Measurements from ENCODE around the gene SEC24A. TPM values are rescaled to one million over a fixed set of nuclear protein-coding genes. Genes with fewer than 3 reads are reported as not detected.
A peak's percentile ranks its signal among the peaks of the same experiment; 100 is the strongest.
"Not testable (repeated sequence)": the region's sequence is repeated elsewhere in the genome, so short reads cannot be mapped to it uniquely, and the experiment has no call there.

SEC24A gene
- total RNA-seq, 2 experiments from 2014 or later, result 30.8 to 31.4 TPM

DNA sequence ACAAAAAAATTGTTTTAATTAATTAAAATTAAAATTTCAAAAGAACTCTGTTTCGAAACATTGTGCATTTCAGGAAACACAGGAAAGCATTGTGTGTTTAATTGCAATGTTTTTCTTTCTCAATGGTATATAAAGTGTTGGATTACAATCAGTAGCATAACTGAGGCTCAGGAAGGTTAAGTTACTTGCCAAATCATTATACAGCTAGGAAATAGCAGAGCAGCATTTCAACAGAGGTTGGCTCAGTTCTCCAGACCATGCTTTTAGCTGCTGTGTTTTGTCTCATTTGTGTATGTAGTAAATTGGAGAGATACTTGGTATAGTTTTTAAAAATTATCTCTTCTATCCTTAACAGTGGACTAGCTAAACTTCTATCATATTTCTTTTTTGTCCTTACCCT lies 59.7 kb downstream of the SEC24A start:
- no peak overlapping the region for H3K4me3 Mint-ChIP-seq
- ChIA-PET CTCF (no interaction called here), POLR2A (no interaction called here)
- DNase-seq, result no peak
- H3K36me3 Mint-ChIP-seq, result peaks cover 32% of the 10 kb centered on the region
- H3K27me3 Mint-ChIP-seq, result no peaks in the 10 kb centered on the region
- H3K4me1 Mint-ChIP-seq (ENCODE audit: low read depth), result no peaks in the 10 kb centered on the region
- no peak overlapping the region for H3K27ac Mint-ChIP-seq
- intact Hi-C loops (cut with micrococcal nuclease), result no loop called here
- no peaks in the 10 kb centered on the region for H3K9me3 Mint-ChIP-seq

- Mint-ChIP-seq H3K27ac (no peak overlapping the region), H3K4me3 (no peak overlapping the region), H3K9me3 (no peaks in the 10 kb centered on the region), H3K36me3 (peaks cover 38% of the 10 kb centered on the region), H3K4me1 (ENCODE audit: low read depth) (no peaks in the 10 kb centered on the region), H3K27me3 (no peaks in the 10 kb centered on the region)
- DNase-seq, result no peak
- ChIA-PET POLR2A (no interaction called here), CTCF (no interaction called here)
- intact Hi-C loops (cut with micrococcal nuclease), result no loop called here
These were observed 65.5 kb downstream of the SEC24A start for GRCh38 chr5:134714120-134714519.

GRCh38 chr5:134714541-134714940 lies 66.0 kb downstream of the SEC24A start:
- CTCF ChIA-PET, result no interaction called here
- Mint-ChIP-seq H3K27ac (no peak overlapping the region), H3K4me1 (ENCODE audit: low read depth) (no peaks in the 10 kb centered on the region), H3K4me3 (no peak overlapping the region), H3K36me3 (peaks cover 35% of the 10 kb centered on the region), H3K27me3 (no peaks in the 10 kb centered on the region), H3K9me3 (no peaks in the 10 kb centered on the region)
- no peak for DNase-seq
- intact Hi-C loops (cut with micrococcal nuclease), result no loop called here
- POLR2A ChIA-PET, result no interaction called here

- CTCF ChIA-PET; DNase-seq; H3K4me1 Mint-ChIP-seq (ENCODE audit: low read depth); H3K27me3 Mint-ChIP-seq; intact Hi-C loops (cut with micrococcal nuclease); H3K4me3 Mint-ChIP-seq; H3K9me3 Mint-ChIP-seq; H3K27ac Mint-ChIP-seq: not testable (repeated sequence)
- POLR2A ChIA-PET, result interaction anchor here (0.6 kb wide), 1 partner anchor 72 kb away, joined by 3 read pairs; no protein-coding TSS in a partner anchor
- peaks cover 35% of the 10 kb centered on the region for H3K36me3 Mint-ChIP-seq
These were observed 66.9 kb downstream of the SEC24A start for GRCh38 chr5:134715466-134715865.

- H3K27me3 Mint-ChIP-seq, result no peaks in the 10 kb centered on the region
- no peaks in the 10 kb centered on the region for H3K4me1 Mint-ChIP-seq (ENCODE audit: low read depth)
- no peaks in the 10 kb centered on the region for H3K9me3 Mint-ChIP-seq
- DNase-seq, result no peak
- no peak overlapping the region for H3K4me3 Mint-ChIP-seq
- H3K36me3 Mint-ChIP-seq, result peaks cover 18% of the 10 kb centered on the region
- CTCF ChIA-PET, result no interaction called here
- H3K27ac Mint-ChIP-seq, result no peak overlapping the region
- intact Hi-C loops (cut with micrococcal nuclease), result no loop called here
- POLR2A ChIA-PET, result no interaction called here
These were observed 76.3 kb downstream of the SEC24A start for GRCh38 chr5:134724872-134725271.

DNA sequence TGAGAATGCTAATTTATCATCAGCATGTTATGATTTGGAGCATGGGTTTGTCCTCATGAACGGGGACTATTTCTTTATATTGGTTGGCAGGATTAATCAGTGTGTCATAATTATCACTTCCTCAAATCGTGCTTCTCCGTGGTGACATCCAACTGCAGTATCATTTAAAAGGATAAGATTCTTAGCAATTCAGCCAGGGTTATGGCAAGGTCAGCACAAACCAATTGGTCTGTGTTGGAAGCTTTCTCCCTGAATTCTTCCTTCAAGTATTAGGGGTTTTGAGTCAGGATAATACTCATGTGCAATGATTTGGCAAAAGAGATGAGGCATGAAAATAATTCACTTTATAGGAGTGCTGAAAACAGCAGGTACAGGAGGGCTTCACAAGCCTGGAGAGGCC lies 84.2 kb downstream of the SEC24A start:
- Mint-ChIP-seq H3K27ac (no peak overlapping the region), H3K9me3 (no peaks in the 10 kb centered on the region), H3K36me3 (no peaks in the 10 kb centered on the region), H3K4me3 (no peak overlapping the region), H3K4me1 (ENCODE audit: low read depth) (peaks cover 4% of the 10 kb centered on the region), H3K27me3 (no peaks in the 10 kb centered on the region)
- ChIA-PET CTCF (interaction anchor here (1.3 kb wide), 1 partner anchor 26 kb away, joined by 3 read pairs; the partner anchor contains the start of gene DDX46), POLR2A (no interaction called here)
- intact Hi-C loops (cut with micrococcal nuclease), result loop anchor here (10.0 kb wide), 1 partner anchor 728 kb away; the partner anchor contains the start of gene VDAC1
- no peak for DNase-seq

DNA sequence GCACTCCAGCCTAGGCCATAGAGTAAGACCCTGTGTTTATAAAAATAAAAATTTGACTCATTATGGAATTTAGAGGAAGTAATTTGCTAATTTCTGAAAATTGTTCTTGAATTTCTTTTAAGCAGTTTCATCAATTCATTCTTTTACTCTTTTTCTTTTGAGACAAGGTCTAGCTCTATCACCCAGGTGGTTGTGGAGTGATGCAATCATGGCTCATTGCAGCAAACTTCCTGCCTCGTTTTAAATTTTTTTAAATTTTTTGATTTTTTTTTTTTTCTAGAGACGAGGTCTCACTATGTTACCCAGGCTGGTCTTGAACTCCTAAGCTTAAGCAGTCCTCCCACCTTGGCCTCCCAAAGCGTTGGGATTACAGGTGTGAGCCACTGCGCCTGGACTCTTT lies 86.7 kb downstream of the SEC24A start:
- no peaks in the 10 kb centered on the region for H3K36me3 Mint-ChIP-seq
- ChIA-PET POLR2A (interaction anchor here (0.6 kb wide), 1 partner anchor 272 kb away, joined by 3 read pairs; no protein-coding TSS in a partner anchor), CTCF (no interaction called here)
- H3K27ac Mint-ChIP-seq, result no peak overlapping the region
- peaks cover 14% of the 10 kb centered on the region for H3K4me1 Mint-ChIP-seq (ENCODE audit: low read depth)
- H3K27me3 Mint-ChIP-seq, result no peaks in the 10 kb centered on the region
- H3K9me3 Mint-ChIP-seq, result no peaks in the 10 kb centered on the region
- intact Hi-C loops (cut with micrococcal nuclease), result loop anchor here (5.0 to 10.0 kb wide), 2 partner anchors 457 to 730 kb away; partner anchors contain the start of gene VDAC1
- H3K4me3 Mint-ChIP-seq, result no peak overlapping the region
- DNase-seq, result no peak

DNA sequence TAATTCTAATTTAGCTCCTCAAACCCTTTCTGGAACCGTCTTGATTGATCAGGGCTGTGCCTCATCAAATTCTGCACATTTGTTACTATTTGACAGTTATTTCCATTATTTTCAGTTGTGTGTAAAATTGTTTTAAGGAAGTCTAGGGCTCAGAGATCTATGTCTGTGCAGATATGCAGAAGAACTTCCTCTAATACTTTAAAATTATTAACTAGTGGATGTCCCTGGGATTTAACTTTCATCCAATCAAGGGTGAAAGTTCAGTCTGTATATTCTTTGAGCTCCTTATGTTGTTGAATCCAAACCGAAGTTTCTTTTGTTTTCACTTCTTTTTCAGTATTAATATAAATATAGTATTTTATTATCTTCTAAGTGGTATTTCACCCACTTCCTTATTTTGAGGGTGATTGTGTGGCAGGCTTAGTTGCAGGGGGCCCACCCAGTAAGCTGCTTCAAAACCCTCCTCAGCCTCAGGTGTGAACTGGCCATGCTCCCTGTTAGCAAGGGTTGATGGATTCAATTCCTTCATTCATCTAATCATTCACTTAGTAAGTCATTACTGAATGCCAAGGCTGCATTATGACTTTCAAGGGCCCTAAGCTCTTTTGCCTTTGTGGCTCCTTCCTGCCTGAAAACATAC lies 87.7 kb downstream of the SEC24A start:
- Mint-ChIP-seq H3K27ac (no peak overlapping the region), H3K4me3 (no peak overlapping the region)
- CTCF ChIA-PET, result interaction anchor here (1.1 to 1.5 kb wide), 4 partner anchors 21 to 168 kb away, joined by 3 to 8 read pairs (median 5); no protein-coding TSS in a partner anchor

GRCh38 chr5:134738133-134738962 lies 89.8 kb downstream of the SEC24A start, which contains the start of gene CAMLG:
CAMLG (plus strand) TSS chr5:134738548; CDS start chr5:134738621, 73 bp downstream.
- Mint-ChIP-seq H3K27me3 (no peaks in the 10 kb centered on the region), H3K36me3 (peaks cover 5% of the 10 kb centered on the region), H3K4me1 (ENCODE audit: low read depth) (peaks cover 24% of the 10 kb centered on the region), H3K9me3 (no peaks in the 10 kb centered on the region), H3K4me3 (peak within 1 kb of the TSS; percentile 95), H3K27ac (peak within 1 kb of the TSS; percentile 89)
- ChIA-PET CTCF (interaction anchor here (0.6 to 3.5 kb wide), 22 partner anchors 11 to 598 kb away, joined by 3 to 21 read pairs (median 4); partner anchors contain the start of genes C5orf24, CDKL3, CDKN2AIPNL and DDX46), POLR2A (interaction anchor here (0.5 to 2.9 kb wide), 13 partner anchors 18 to 513 kb away, joined by 3 to 27 read pairs (median 6); partner anchors contain the start of genes C5orf24, DDX46, PCBD2 and PPP2CA)
- DNase-seq, result peak; percentile 98
- intact Hi-C loops (cut with micrococcal nuclease), result loop anchor here (1.0 to 10.0 kb wide), 13 partner anchors 20 to 734 kb away; partner anchors contain the start of genes DDX46, PPP2CA, SAR1B and SEC24A

More for the DNA sequence above, 87.7 kb downstream of the SEC24A start:
- peaks cover 2% of the 10 kb centered on the region for H3K36me3 Mint-ChIP-seq
- H3K27me3 Mint-ChIP-seq, result no peaks in the 10 kb centered on the region
- POLR2A ChIA-PET, result interaction anchor here (0.9 kb wide), 1 partner anchor 168 kb away, joined by 3 read pairs; no protein-coding TSS in a partner anchor
- H3K4me1 Mint-ChIP-seq (ENCODE audit: low read depth), result peaks cover 20% of the 10 kb centered on the region
- DNase-seq, result no peak
- intact Hi-C loops (cut with micrococcal nuclease), result loop anchor here (5.0 to 10.0 kb wide), 2 partner anchors 456 to 731 kb away; partner anchors contain the start of gene VDAC1
- no peaks in the 10 kb centered on the region for H3K9me3 Mint-ChIP-seq

GRCh38 chr5:134738963-134739661 lies 90.5 kb downstream of the SEC24A start:
- intact Hi-C loops (cut with micrococcal nuclease), result loop anchor here (1.0 to 10.0 kb wide), 13 partner anchors 19 to 734 kb away; partner anchors contain the start of genes DDX46, PPP2CA, SAR1B and SEC24A
- peak; percentile 51 for DNase-seq
- Mint-ChIP-seq H3K36me3 (peaks cover 5% of the 10 kb centered on the region), H3K4me3 (peak overlapping the region; percentile 95), H3K9me3 (no peaks in the 10 kb centered on the region), H3K27ac (peak overlapping the region; percentile 89), H3K27me3 (no peaks in the 10 kb centered on the region), H3K4me1 (ENCODE audit: low read depth) (peaks cover 26% of the 10 kb centered on the region)
- CTCF ChIA-PET, result interaction anchor here (0.6 to 4.0 kb wide), 20 partner anchors 11 to 512 kb away, joined by 3 to 36 read pairs (median 5); partner anchors contain the start of genes C5orf24, CDKL3, CDKN2AIPNL and DDX46
- POLR2A ChIA-PET, result interaction anchor here (1.0 to 2.9 kb wide), 11 partner anchors 18 to 514 kb away, joined by 3 to 27 read pairs (median 6); partner anchors contain the start of genes C5orf24, DDX46, PCBD2 and PPP2CA

GRCh38 chr5:134741052-134741451 lies 92.5 kb downstream of the SEC24A start:
- Mint-ChIP-seq H3K4me3 (no peak overlapping the region), H3K27me3 (no peaks in the 10 kb centered on the region), H3K36me3 (peaks cover 5% of the 10 kb centered on the region), H3K27ac (no peak overlapping the region), H3K4me1 (ENCODE audit: low read depth) (peaks cover 26% of the 10 kb centered on the region), H3K9me3 (no peaks in the 10 kb centered on the region)
- ChIA-PET CTCF (interaction anchor here (2.0 to 4.0 kb wide), 4 partner anchors 9 to 164 kb away, joined by 8 to 36 read pairs (median 15); partner anchors contain the start of genes DDX46 and PCBD2), POLR2A (no interaction called here)
- DNase-seq, result no peak
- intact Hi-C loops (cut with micrococcal nuclease), result no loop called here

Data from activated CD4-positive, alpha-beta memory T cell treated with anti-CD3 and anti-CD28 coated beads for 36 hours (primary cell).